K562 (cell line): ENCODE results near the gene SERPINF2. TPM values are rescaled to one million over a fixed set of nuclear protein-coding genes. Genes with fewer than 3 reads are reported as not detected.

Source experiments
- ATAC-seq: fragments of 200-7000 bp; cut with Tn5 transposase; 3 replicates; pipeline ENCODE4 v1.9.1; 2020; ENCODE audit warnings: moderate library complexity
- BruUV-seq: library from RNA; stranded (reverse); fragments of 400-500 nt; replicated peaks from 2 replicates; lab custom pipeline; 2021; lab: Mats Ljungman, UMichigan
- CTCF ChIA-PET: fragments of 300-600 bp; formaldehyde crosslinking; extraction: SDS; loops from one replicate; lab custom pipeline; 2021; ENCODE audit warnings: low intra/inter-chr PET ratio; lab: Yijun Ruan, JAX
- POLR2A ChIA-PET: fragments of 300-600, 350-650 bp; sonication (Branson Sonifier 250); formaldehyde crosslinking; extraction: SDS; loops from one replicate; lab custom pipeline; 2021; ENCODE audit warnings: antibody characterized with exemption, inconsistent platforms; lab: Yijun Ruan, JAX
- DNase-seq, 4 experiments: peaks; one replicate each; pipeline versions ENCODE4 v3.0.0 to v3.0.0-alpha.2; 2011 to 2018; ENCODE audit warnings: low spot score in 3 of 4, mixed read lengths in 3 of 4; ENCODE audit errors: extremely low read depth in 1 of 4
- FAIRE-seq: peaks from 2 replicates; lab custom pipeline; 2011; peaks lifted over from hg19 to GRCh38; lab: Jason Lieb, UNC
- H2AFZ ChIP-seq: 2 replicates; pipeline ENCODE4 v1.6.0; 2011; ENCODE audit warnings: low read depth, low read length, control low read depth, inconsistent platforms
- H3K27ac ChIP-seq: fragments of 200-600 bp; 3 replicates; pipeline ENCODE4 v1.8.0; 2011; ENCODE audit warnings: low read depth, mild to moderate bottlenecking, control low read depth, inconsistent platforms, low read length, moderate library complexity, mixed read lengths; ENCODE audit errors: extremely low read depth
- H3K27me3 ChIP-seq, 2 experiments: fragments of 300-600 bp in 1 of 2; 2 replicates in 1 of 2; 3 replicates in 1 of 2; pipeline versions ENCODE4 v1.6.0 to v1.8.0; 2011; ENCODE audit warnings: inconsistent platforms in 2 of 2, low read length in 2 of 2, mild to moderate bottlenecking in 1 of 2, mixed read lengths in 1 of 2, moderate library complexity in 1 of 2; ENCODE audit not compliant: control insufficient read depth in 2 of 2, insufficient read depth in 2 of 2
- H3K36me3 ChIP-seq: fragments of 300-600 bp; 3 replicates; pipeline ENCODE4 v1.8.0; 2011; ENCODE audit warnings: mild to moderate bottlenecking, low read length, inconsistent platforms; ENCODE audit not compliant: control insufficient read depth, insufficient read depth
- H3K4me1 ChIP-seq, 2 experiments: fragments of 200-600 bp in 1 of 2; replicated peaks in 1 of 2; 2 replicates in 1 of 2; 3 replicates in 1 of 2; pipeline versions ENCODE4 v1.5.1 to v1.8.0; 2011; ENCODE audit warnings: inconsistent platforms in 2 of 2, low read length in 2 of 2, mild to moderate bottlenecking in 1 of 2, mixed read lengths in 1 of 2, moderate library complexity in 1 of 2; ENCODE audit not compliant: control insufficient read depth in 2 of 2, insufficient read depth in 2 of 2
- H3K4me2 ChIP-seq: 2 replicates; pipeline ENCODE4 v1.6.1; 2011; ENCODE audit warnings: low read length, control low read depth, inconsistent platforms, mixed read lengths; ENCODE audit not compliant: insufficient read depth
- H3K4me3 ChIP-seq: fragments of 200-600 bp; sonication (generic), shearing (Covaris generic); 2 replicates; pipeline ENCODE4 v1.5.1; 2016; ENCODE audit warnings: control low read depth, inconsistent platforms
- H3K79me2 ChIP-seq: fragments of 200-600 bp; 3 replicates; pipeline ENCODE4 v1.8.0; 2011; ENCODE audit warnings: low read length, inconsistent platforms; ENCODE audit not compliant: control insufficient read depth, insufficient read depth
- H3K9ac ChIP-seq, 2 experiments: 2 replicates each; pipeline versions ENCODE4 v1.6.0 to v1.6.1; 2011; ENCODE audit warnings: low read depth in 2 of 2, low read length in 2 of 2, control low read depth in 1 of 2, inconsistent platforms in 1 of 2, mild to moderate bottlenecking in 1 of 2, mixed read lengths in 1 of 2; ENCODE audit not compliant: insufficient read depth in 1 of 2
- H3K9me1 ChIP-seq: one replicate; pipeline ENCODE4 v1.6.0; 2011; ENCODE audit warnings: inconsistent platforms, mild to moderate bottlenecking, low read length, moderate library complexity; ENCODE audit not compliant: control insufficient read depth, insufficient read depth
- H3K9me3 ChIP-seq: replicated peaks from 2 replicates; pipeline ENCODE4 v1.5.1; 2011; ENCODE audit warnings: low read depth, low read length, inconsistent platforms; ENCODE audit not compliant: control insufficient read depth, insufficient read depth
- H4K20me1 ChIP-seq: replicated peaks from 2 replicates; pipeline ENCODE4 v1.6.1; 2011; ENCODE audit warnings: low read length, inconsistent platforms, mixed read lengths; ENCODE audit not compliant: control insufficient read depth, insufficient read depth
- BRF2 ChIP-seq: IDR thresholded peaks from 3 replicates; pipeline ENCODE4 v1.6.1; 2011; ENCODE audit warnings: borderline replicate concordance, mild to moderate bottlenecking; ENCODE audit not compliant: insufficient read length, insufficient read depth
- FOXJ3 ChIP-seq: sonication (generic); formaldehyde crosslinking; IDR thresholded peaks from 2 replicates; pipeline ENCODE4 v1.4.0; 2020; ENCODE audit warnings: mild to moderate bottlenecking, missing genetic modification reagents
- MLLT1 ChIP-seq, 2 experiments: fragments of 450-650 bp; IDR thresholded peaks; 2 replicates each; pipeline ENCODE4 v1.6.1; 2016
- SNRNP70 ChIP-seq: fragments of 200-400 bp; formaldehyde crosslinking; optimal IDR thresholded peaks from 2 replicates; pipeline ENCODE3; 2017; ENCODE audit warnings: low read depth, low read length
- TEAD2 ChIP-seq: fragments of 450-650 bp; IDR thresholded peaks from 2 replicates; pipeline ENCODE4 v1.6.1; 2016; ENCODE audit warnings: missing genetic modification characterization, control low read depth, missing compliant biosample characterization
- ZNF165 ChIP-seq: fragments of 250-450 bp; sonication (Bioruptor Pico); IDR thresholded peaks from 2 replicates; pipeline ENCODE4 v1.4.0; 2020; ENCODE audit warnings: borderline replicate concordance
- ZNF75A ChIP-seq: fragments of 450-650 bp; formaldehyde crosslinking; IDR thresholded peaks from 2 replicates; pipeline ENCODE4 v1.4.0; 2020; ENCODE audit warnings: mild to moderate bottlenecking
- WGBS: fragments of 100-300 bp; shearing (Covaris generic); methylation state at CpG from one replicate; pipeline ENCODE4 v1.1.6; 2016; ENCODE audit warnings: low coverage, mixed read lengths; ENCODE audit not compliant: insufficient coverage; ENCODE audit errors: missing lambda C conversion rate; 5-methylcytosine and 5-hydroxymethylcytosine counted together
- in situ Hi-C: fragments of 300-500 bp; cut with MboI; formaldehyde crosslinking; loops from 4 replicates; pipeline ENCODE4 v1.15.0; 2018; ENCODE audit warnings: inconsistent platforms, mixed read lengths
- intact Hi-C: fragments of 100-400 bp; cut with micrococcal nuclease; formaldehyde crosslinking; loops from 2 replicates; pipeline ENCODE4 v1.14.2; 2022
- polyA plus RNA-seq, 8 experiments: library from polyadenylated mRNA; depleted of rRNA in 4 of 8; stranded (reverse) in 5 of 8; unstranded in 3 of 8; fragments of >200 nt; fragmentation: Nextera tagmentation in 2 of 8; fragmentation: Illumina TruSeq in 1 of 8; extraction: Ambion mirVana in 2 of 8; extraction: Trizol in 1 of 8; gene quantifications; 2 replicates each; pipeline versions ENCODE4 v1.2.1 to v1.2.3, GENCODE V29; 2011 to 2014; ENCODE audit warnings: inconsistent platforms in 1 of 8, missing spikeins in 1 of 8
- total RNA-seq, 7 experiments: library from RNA; depleted of rRNA in 6 of 7; stranded (reverse); fragments of >200 nt in 6 of 7; fragmentation: Illumina TruSeq in 2 of 7; extraction: Trizol in 2 of 7; gene quantifications; 2 replicates each; pipeline versions ENCODE4 v1.2.1 to v1.2.3, GENCODE V29; 2011 to 2021; ENCODE audit warnings: low replicate concordance in 1 of 7

Gene SERPINF2
- total and polyA plus RNA-seq, 9 of the 15 experiments (the other 6 are each of a cell fraction or from before 2014, with no cell fraction given), result 0.22 TPM; not detected in 8

GRCh38 chr17:1800712-1801111 is 58.0 kb downstream of the SERPINF2 start:
- Histone ChIP-seq H3K79me2 (no peaks in the 10 kb centered on the region), H3K9me1 (no peaks in the 10 kb centered on the region), H2AFZ (no peak overlapping the region), H4K20me1 (no peaks in the 10 kb centered on the region), H3K9ac (no peak overlapping the region), H3K4me2 (no peak overlapping the region), H3K4me3 (no peak overlapping the region), H3K9me3 (no peaks in the 10 kb centered on the region), H3K27ac (no peak overlapping the region), H3K27me3 (no peaks in the 10 kb centered on the region), H3K4me1 (peaks cover 8 to 9% of the 10 kb centered on the region in 2 experiments; a peak in 3 of 5 replicates), H3K36me3 (peaks cover 32% of the 10 kb centered on the region)
- DNase-seq (no peak), ATAC-seq (no peak), FAIRE-seq (no peak)
- BruUV-seq, result no TSS peak
- whole genome bisulfite sequencing, result 60% methylated on average over 4 of the region's 4 CpGs
- in situ Hi-C loops (no loop called here), intact Hi-C loops (no loop called here)
- CTCF ChIA-PET, result no interaction called here
- TF ChIP-seq MLLT1 (IDR thresholded peaks at IDR 0.05), result no peak
- TF ChIP-seq ZNF75A (CRISPR knock-in tag), result no peak
- no peak for TF ChIP-seq SNRNP70
- POLR2A ChIA-PET, result no interaction called here

GRCh38 chr17:1802429-1802828 is 59.8 kb downstream of the SERPINF2 start:
- CTCF ChIA-PET, result no interaction called here

More at GRCh38 chr17:1802429-1802828, 59.8 kb downstream of the SERPINF2 start:
- H3K4me3 ChIP-seq, result no peak overlapping the region
- H2AFZ ChIP-seq, result no peak overlapping the region
- peaks cover 28% of the 10 kb centered on the region for H3K36me3 ChIP-seq
- FAIRE-seq (no peak), DNase-seq (no peak), ATAC-seq (no peak)
- H3K27ac ChIP-seq, result no peak overlapping the region
- H4K20me1 ChIP-seq, result no peaks in the 10 kb centered on the region
- 92% methylated on average over 1 of the region's 1 CpG for WGBS
- H3K4me1 ChIP-seq, result peaks cover under 1 to 7% of the 10 kb centered on the region in 2 experiments; a peak in 2 of 5 replicates
- no peaks in the 10 kb centered on the region for H3K9me1 ChIP-seq
- no peaks in the 10 kb centered on the region for H3K27me3 ChIP-seq
- H3K79me2 ChIP-seq, result no peaks in the 10 kb centered on the region
- BruUV-seq, result no TSS peak
- TF ChIP-seq ZNF165, result no peak
- no peak for TF ChIP-seq BRF2
- no peak for TF ChIP-seq TEAD2 (tag)
- TF ChIP-seq FOXJ3, result no peak
- H3K9me3 ChIP-seq, result no peaks in the 10 kb centered on the region
- no peak overlapping the region for H3K9ac ChIP-seq
- in situ Hi-C loops (no loop called here), intact Hi-C loops (no loop called here)
- POLR2A ChIA-PET, result no interaction called here
- H3K4me2 ChIP-seq, result no peak overlapping the region
